Tibial nerve (tissue), 4 donors: ENCODE data around the gene TMEM181. TPM values are rescaled to one million over a fixed set of nuclear protein-coding genes. Genes with fewer than 3 reads are reported as not detected.
"Not testable (repeated sequence)": the region's sequence is repeated elsewhere in the genome, so short reads cannot be mapped to it uniquely, and the experiment has no call there.

Experiments
- DNase-seq, 2 donors: peaks; one replicate each; pipeline ENCODE4 v3.0.0-alpha.2; 2019; ENCODE audit warnings: low spot score in 2 of 2
- H3K27ac ChIP-seq, 4 donors: fragments of 200-600 bp; sonication (generic) in 3 of 4; one replicate each; pipeline ENCODE4 v1.5.1; 2017 to 2019; ENCODE audit warnings: mild to moderate bottlenecking in 1 of 4
- H3K27me3 ChIP-seq, 2 donors: fragments of 200-600 bp; sonication (generic) in 1 of 2; one replicate each; pipeline versions ENCODE4 v1.5.1 to v1.6.0; 2017 to 2019
- H3K36me3 ChIP-seq, 3 donors: fragments of 200-600 bp; sonication (generic); one replicate each; pipeline ENCODE4 v1.5.1; 2018 to 2019
- H3K4me1 ChIP-seq, 4 donors: fragments of 200-600 bp; sonication (generic) in 3 of 4; one replicate each; pipeline ENCODE4 v1.5.1; 2017 to 2019
- H3K4me3 ChIP-seq, 4 donors: fragments of 200-600 bp; sonication (generic) in 3 of 4; one replicate each; pipeline ENCODE4 v1.5.1; 2017 to 2019; ENCODE audit warnings: mild to moderate bottlenecking in 1 of 4, moderate library complexity in 1 of 4
- H3K9me3 ChIP-seq, 4 donors: fragments of 200-600 bp; sonication (generic) in 3 of 4; one replicate each; pipeline ENCODE4 v1.5.1; 2017 to 2019
- CTCF ChIP-seq, 5 experiments: fragments of 200-600 bp in 3 of 5; fragments of 450-650 bp in 2 of 5; sonication (generic) in 3 of 5; IDR thresholded peaks; one replicate each; pipeline ENCODE4 v1.5.1; 2016 to 2019; ENCODE audit warnings: antibody characterized with exemption in 5 of 5, mild to moderate bottlenecking in 3 of 5, moderate library complexity in 2 of 5
- EP300 ChIP-seq, 2 donors: sonication (generic); formaldehyde crosslinking; IDR thresholded peaks; one replicate each; pipeline ENCODE4 v1.6.1; 2017; ENCODE audit warnings: antibody characterized with exemption in 2 of 2, mild to moderate bottlenecking in 1 of 2
- POLR2A ChIP-seq, 2 donors: fragments of 450-650 bp; IDR thresholded peaks; one replicate each; pipeline ENCODE4 v1.6.1; 2017; ENCODE audit warnings: antibody characterized with exemption in 2 of 2, mild to moderate bottlenecking in 2 of 2, moderate library complexity in 2 of 2
- WGBS, 2 donors: methylation state at CpG; one replicate each; pipeline ENCODE4 v1.1.5; 2018; 5-methylcytosine and 5-hydroxymethylcytosine counted together
- total RNA-seq, 4 donors: library from RNA; depleted of rRNA; stranded (reverse); fragments of >200 nt; gene quantifications; one replicate each; pipeline ENCODE4 v1.1.0, GENCODE V29; 2016

TMEM181 gene
- total RNA-seq, 4 donors from 2014 or later: 14.1 to 19.0 (median 17.8) TPM

GRCh38 chr6:158604048-158604406, 44.1 kb downstream of the TMEM181 start:
- DNase-seq: no peak
- no peaks in the 10 kb centered on the region for H3K9me3 ChIP-seq
- H3K4me1 ChIP-seq: no peaks in the 10 kb centered on the region
- no peaks in the 10 kb centered on the region for H3K27me3 ChIP-seq
- H3K27ac ChIP-seq: no peak overlapping the region
- 90 to 93% methylated on average over 6 of the region's 6 CpGs for WGBS, 2 donors
- no peak overlapping the region for H3K4me3 ChIP-seq
- TF ChIP-seq EP300 (IDR thresholded peaks at IDR 0.05) (no peak), CTCF (IDR thresholded peaks at IDR 0.05) (no peak), POLR2A (IDR thresholded peaks at IDR 0.05) (no peak)
- peaks cover 0 to 67% (median 18%) of the 10 kb centered on the region in 3 donors for H3K36me3 ChIP-seq

- Histone ChIP-seq H3K4me3 (no peak overlapping the region), H3K4me1 (no peaks in the 10 kb centered on the region), H3K9me3 (no peaks in the 10 kb centered on the region), H3K36me3 (peaks cover 0 to 67% (median 25%) of the 10 kb centered on the region in 3 donors), H3K27me3 (no peaks in the 10 kb centered on the region), H3K27ac (no peak overlapping the region)
- TF ChIP-seq POLR2A (IDR thresholded peaks at IDR 0.05): no peak
- TF ChIP-seq CTCF (IDR thresholded peaks at IDR 0.05): peak; percentile 60 to 75 (median 64)
- TF ChIP-seq EP300 (IDR thresholded peaks at IDR 0.05): no peak
- 37 to 41% methylated on average over 13 of the region's 13 CpGs for WGBS, 2 donors
- peak; percentile 25 to 77 for DNase-seq
Measured at GRCh38 chr6:158605266-158605878, 45.5 kb downstream of the TMEM181 start.

- not testable (repeated sequence) for H3K27me3 ChIP-seq, H3K9me3 ChIP-seq, H3K4me3 ChIP-seq, DNase-seq, H3K27ac ChIP-seq, H3K4me1 ChIP-seq
- H3K36me3 ChIP-seq: peaks cover 0 to 71% (median 27%) of the 10 kb centered on the region in 3 donors
- WGBS, 2 donors: 82 to 94% methylated on average over 15 of the region's 15 CpGs
Measured at GRCh38 chr6:158606011-158606410, 46.1 kb downstream of the TMEM181 start.

- H3K9me3 ChIP-seq: no peaks in the 10 kb centered on the region
- no peak for TF ChIP-seq POLR2A (IDR thresholded peaks at IDR 0.05)
- no peak for TF ChIP-seq CTCF (IDR thresholded peaks at IDR 0.05)
- no peak for TF ChIP-seq EP300 (IDR thresholded peaks at IDR 0.05)
- WGBS, 2 donors: 94 to 98% methylated on average over 7 of the region's 7 CpGs
- no peak overlapping the region for H3K4me3 ChIP-seq
- DNase-seq: no peak
- no peaks in the 10 kb centered on the region for H3K4me1 ChIP-seq
- H3K36me3 ChIP-seq: peaks cover 0 to 71% (median 27%) of the 10 kb centered on the region in 3 donors
- H3K27me3 ChIP-seq: no peaks in the 10 kb centered on the region
- H3K27ac ChIP-seq: no peak overlapping the region
Measured at GRCh38 chr6:158606935-158607334, 47.0 kb downstream of the TMEM181 start.

GRCh38 chr6:158607411-158608170, 47.7 kb downstream of the TMEM181 start:
- H3K36me3 ChIP-seq: peaks cover 0 to 72% (median 27%) of the 10 kb centered on the region in 3 donors
- no peaks in the 10 kb centered on the region for H3K27me3 ChIP-seq
- no peak for TF ChIP-seq EP300 (IDR thresholded peaks at IDR 0.05)
- no peak for TF ChIP-seq POLR2A (IDR thresholded peaks at IDR 0.05)
- TF ChIP-seq CTCF (IDR thresholded peaks at IDR 0.05): no peak
- H3K4me1 ChIP-seq: no peaks in the 10 kb centered on the region
- DNase-seq: no peak
- 91% methylated on average over 12 to 14 of the region's 14 CpGs for WGBS, 2 donors
- no peaks in the 10 kb centered on the region for H3K9me3 ChIP-seq
- no peak overlapping the region for H3K4me3 ChIP-seq
- H3K27ac ChIP-seq: no peak overlapping the region
